ENCODE data around the gene ACOXL.

ACOXL gene

GRCh38 chr2:110998311-110998710 lies 265.9 kb downstream of the ACOXL start:
- H3K4me3 ChIP-seq (ENCODE audit: low read length) = no peak overlapping the region
- no peak for TF ChIP-seq ZNF274 (IDR thresholded peaks at IDR 0.05; ENCODE audit: low read depth, low read length)

GRCh38 chr2:110999626-111000025 lies 267.3 kb downstream of the ACOXL start:
- no peak for TF ChIP-seq ZNF274 (IDR thresholded peaks at IDR 0.05; ENCODE audit: low read depth, low read length)
- H3K4me3 ChIP-seq (ENCODE audit: low read length) = no peak overlapping the region

GRCh38 chr2:111005307-111005706 lies 272.9 kb downstream of the ACOXL start:
- no peak overlapping the region for H3K4me3 ChIP-seq (ENCODE audit: low read length)
- TF ChIP-seq ZNF274 (IDR thresholded peaks at IDR 0.05; ENCODE audit: low read depth, low read length) = no peak

GRCh38 chr2:111005821-111006220 lies 273.4 kb downstream of the ACOXL start:
- no peak for TF ChIP-seq ZNF274 (IDR thresholded peaks at IDR 0.05; ENCODE audit: low read depth, low read length)
- H3K4me3 ChIP-seq (ENCODE audit: low read length) = no peak overlapping the region

- no peak for TF ChIP-seq ZNF274 (IDR thresholded peaks at IDR 0.05; ENCODE audit: low read depth, low read length)
- no peak overlapping the region for H3K4me3 ChIP-seq (ENCODE audit: low read length)
These were observed 275.6 kb downstream of the ACOXL start for GRCh38 chr2:111007757-111008688.

- TF ChIP-seq ZNF274 (IDR thresholded peaks at IDR 0.05; ENCODE audit: low read depth, low read length) = no peak
- H3K4me3 ChIP-seq (ENCODE audit: low read length) = no peak overlapping the region
These were observed 278.8 kb downstream of the ACOXL start for GRCh38 chr2:111011218-111011617.

- H3K4me3 ChIP-seq (ENCODE audit: low read length) = no peak overlapping the region
- TF ChIP-seq ZNF274 (IDR thresholded peaks at IDR 0.05; ENCODE audit: low read depth, low read length) = no peak
These were observed 283.1 kb downstream of the ACOXL start for GRCh38 chr2:111015283-111015995.

- TF ChIP-seq ZNF274 (IDR thresholded peaks at IDR 0.05; ENCODE audit: low read depth, low read length) = no peak
- H3K4me3 ChIP-seq (ENCODE audit: low read length) = no peak overlapping the region
These were observed 284.8 kb downstream of the ACOXL start for GRCh38 chr2:111017034-111017622.

GRCh38 chr2:111017909-111018308 lies 285.5 kb downstream of the ACOXL start:
- TF ChIP-seq ZNF274 (IDR thresholded peaks at IDR 0.05; ENCODE audit: low read depth, low read length) = no peak
- H3K4me3 ChIP-seq (ENCODE audit: low read length) = no peak overlapping the region

GRCh38 chr2:111019381-111019780 lies 287.0 kb downstream of the ACOXL start:
- TF ChIP-seq ZNF274 (IDR thresholded peaks at IDR 0.05; ENCODE audit: low read depth, low read length) = no peak

GRCh38 chr2:111022633-111023032 lies 290.3 kb downstream of the ACOXL start:
- no peak for TF ChIP-seq ZNF274 (IDR thresholded peaks at IDR 0.05; ENCODE audit: low read depth, low read length)
- H3K4me3 ChIP-seq (ENCODE audit: low read length) = no peak overlapping the region

More at GRCh38 chr2:111019381-111019780, 287.0 kb downstream of the ACOXL start:
- no peak overlapping the region for H3K4me3 ChIP-seq (ENCODE audit: low read length)

- H3K4me3 ChIP-seq (ENCODE audit: low read length) = no peak overlapping the region
- no peak for TF ChIP-seq ZNF274 (IDR thresholded peaks at IDR 0.05; ENCODE audit: low read depth, low read length)
These were observed 292.1 kb downstream of the ACOXL start for GRCh38 chr2:111024496-111024895.

GRCh38 chr2:111025288-111025687 lies 292.9 kb downstream of the ACOXL start:
- no peak for TF ChIP-seq ZNF274 (IDR thresholded peaks at IDR 0.05; ENCODE audit: low read depth, low read length)
- no peak overlapping the region for H3K4me3 ChIP-seq (ENCODE audit: low read length)

- TF ChIP-seq ZNF274 (IDR thresholded peaks at IDR 0.05; ENCODE audit: low read depth, low read length) = no peak
- no peak overlapping the region for H3K4me3 ChIP-seq (ENCODE audit: low read length)
These were observed 296.3 kb downstream of the ACOXL start for GRCh38 chr2:111028720-111029119.
